Suprapubic skin (tissue), 4 donors: ENCODE data around the gene ROBO1. TPM values are rescaled to one million over a fixed set of nuclear protein-coding genes. Genes with fewer than 3 reads are reported as not detected.

Experiments used
- DNase-seq, 2 donors: peaks; one replicate each; pipeline ENCODE4 v3.0.0-alpha.2; 2019; ENCODE audit warnings: low spot score in 2 of 2
- H3K27ac ChIP-seq: fragments of 200-600 bp; sonication (generic); one replicate; pipeline ENCODE4 v1.5.1; 2019
- H3K27me3 ChIP-seq: fragments of 200-600 bp; sonication (generic); one replicate; pipeline ENCODE4 v1.5.1; 2019
- H3K36me3 ChIP-seq: fragments of 200-600 bp; sonication (generic); one replicate; pipeline ENCODE4 v1.5.1; 2019
- H3K4me1 ChIP-seq: fragments of 200-600 bp; sonication (generic); one replicate; pipeline ENCODE4 v1.5.1; 2019
- H3K4me3 ChIP-seq: fragments of 200-600 bp; sonication (generic); one replicate; pipeline ENCODE4 v1.5.1; 2019; ENCODE audit warnings: mild to moderate bottlenecking
- H3K9me3 ChIP-seq: fragments of 200-600 bp; sonication (generic); one replicate; pipeline ENCODE4 v1.5.1; 2019
- CTCF ChIP-seq, 2 donors: fragments of 200-600 bp in 1 of 2; fragments of 450-650 bp in 1 of 2; sonication (generic) in 1 of 2; IDR thresholded peaks; one replicate each; pipeline ENCODE4 v1.5.1; 2016 to 2019; ENCODE audit warnings: antibody characterized with exemption in 2 of 2, mild to moderate bottlenecking in 1 of 2, moderate library complexity in 1 of 2
- EP300 ChIP-seq: sonication (generic); formaldehyde crosslinking; IDR thresholded peaks from one replicate; pipeline ENCODE4 v1.6.1; 2017; ENCODE audit warnings: antibody characterized with exemption
- POLR2A ChIP-seq, 2 donors: fragments of 450-650 bp; IDR thresholded peaks; one replicate each; pipeline ENCODE4 v1.6.1; 2017; ENCODE audit warnings: antibody characterized with exemption in 2 of 2, mild to moderate bottlenecking in 2 of 2, moderate library complexity in 2 of 2
- POLR2AphosphoS5 ChIP-seq, 3 donors: sonication (generic); formaldehyde crosslinking; IDR thresholded peaks; one replicate each; pipeline ENCODE4 v1.6.1; 2017; ENCODE audit warnings: antibody characterized with exemption in 3 of 3
- WGBS: methylation state at CpG from one replicate; pipeline ENCODE4 v1.1.5; 2018; 5-methylcytosine and 5-hydroxymethylcytosine counted together
- total RNA-seq, 4 donors: library from RNA; depleted of rRNA; stranded (reverse); fragments of >200 nt; gene quantifications; one replicate each; pipeline ENCODE4 v1.1.0, GENCODE V29; 2016

The ROBO1 gene
- total RNA-seq, 4 donors from 2014 or later, result 67.7 to 80.3 (median 71.3) TPM

DNA sequence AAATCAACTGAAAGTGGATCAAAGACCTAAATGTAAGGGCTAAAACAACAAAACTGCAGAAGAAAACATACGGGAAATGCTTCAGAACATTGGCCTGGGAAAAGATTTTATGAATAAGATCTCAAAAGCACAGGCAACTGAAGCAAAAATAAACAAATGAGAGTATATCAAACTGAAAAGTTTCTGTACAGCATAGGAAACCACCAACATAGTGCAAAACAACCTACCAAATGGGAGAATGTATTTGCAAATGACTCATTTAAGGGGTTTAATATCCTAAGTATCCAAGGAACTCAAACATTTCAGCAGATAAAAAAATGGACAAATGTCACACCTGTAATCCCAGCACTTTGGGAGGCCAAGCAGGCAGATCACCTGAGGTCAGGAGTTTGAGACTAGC, 489.1 kb downstream of the ROBO1 start:
- 71% methylated on average over 1 of the region's 1 CpG for WGBS
- no peak for TF ChIP-seq CTCF (IDR thresholded peaks at IDR 0.05)

GRCh38 chr3:79268422-79268821, 499.4 kb downstream of the ROBO1 start:
- no peak for TF ChIP-seq CTCF (IDR thresholded peaks at IDR 0.05)
- no peaks in the 10 kb centered on the region for H3K36me3 ChIP-seq
- 95% methylated on average over 4 of the region's 4 CpGs for WGBS
- H3K27ac ChIP-seq, result no peak overlapping the region
- H3K9me3 ChIP-seq, result no peaks in the 10 kb centered on the region
- H3K4me1 ChIP-seq, result no peaks in the 10 kb centered on the region
- H3K27me3 ChIP-seq, result no peaks in the 10 kb centered on the region
- no peak overlapping the region for H3K4me3 ChIP-seq
- DNase-seq, result no peak

More for the DNA sequence above, 489.1 kb downstream of the ROBO1 start:
- no peaks in the 10 kb centered on the region for H3K36me3 ChIP-seq
- no peaks in the 10 kb centered on the region for H3K27me3 ChIP-seq
- no peaks in the 10 kb centered on the region for H3K9me3 ChIP-seq
- no peak for DNase-seq
- H3K4me3 ChIP-seq, result no peak overlapping the region
- H3K27ac ChIP-seq, result no peak overlapping the region
- no peaks in the 10 kb centered on the region for H3K4me1 ChIP-seq

DNA sequence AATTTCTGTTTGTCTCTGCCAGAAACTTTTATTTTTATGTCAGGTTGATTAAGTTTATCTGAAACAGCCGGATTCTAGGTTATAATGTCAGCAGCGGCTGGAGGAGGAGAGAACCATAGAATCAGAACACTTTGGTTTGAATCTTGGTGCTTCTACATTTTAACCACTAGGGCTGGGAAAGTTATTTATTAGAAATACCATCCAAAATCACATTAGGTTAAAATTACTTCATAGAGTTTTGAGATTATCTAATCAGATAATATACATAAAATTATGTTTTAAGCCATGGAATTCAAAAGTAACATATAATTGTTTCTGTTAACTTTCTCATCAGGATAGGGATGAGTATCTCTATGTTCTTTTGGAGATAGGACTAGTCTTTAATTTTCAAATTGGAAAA, 502.9 kb downstream of the ROBO1 start:
- H3K9me3 ChIP-seq, result no peaks in the 10 kb centered on the region
- H3K4me1 ChIP-seq, result no peaks in the 10 kb centered on the region
- H3K27ac ChIP-seq, result no peak overlapping the region
- TF ChIP-seq CTCF (IDR thresholded peaks at IDR 0.05) (no peak), POLR2AphosphoS5 (IDR thresholded peaks at IDR 0.05) (no peak), EP300 (no peak), POLR2A (IDR thresholded peaks at IDR 0.05) (no peak)
- 93% methylated on average over 2 of the region's 2 CpGs for WGBS
- no peaks in the 10 kb centered on the region for H3K27me3 ChIP-seq
- H3K36me3 ChIP-seq, result no peaks in the 10 kb centered on the region
- H3K4me3 ChIP-seq, result no peak overlapping the region
- no peak for DNase-seq

- DNase-seq, result no peak
- WGBS, result 72% methylated on average over 1 of the region's 1 CpG
Measured at GRCh38 chr3:79263423-79263822, 504.4 kb downstream of the ROBO1 start.

GRCh38 chr3:79258479-79258878, 509.3 kb downstream of the ROBO1 start:
- no peak overlapping the region for H3K4me3 ChIP-seq
- no peaks in the 10 kb centered on the region for H3K27me3 ChIP-seq
- no peaks in the 10 kb centered on the region for H3K9me3 ChIP-seq
- no peak overlapping the region for H3K27ac ChIP-seq
- WGBS, result 82% methylated on average over 1 of the region's 1 CpG
- H3K4me1 ChIP-seq, result no peaks in the 10 kb centered on the region
- TF ChIP-seq POLR2AphosphoS5 (IDR thresholded peaks at IDR 0.05), result no peak
- no peak for TF ChIP-seq POLR2A (IDR thresholded peaks at IDR 0.05)
- TF ChIP-seq CTCF (IDR thresholded peaks at IDR 0.05), result no peak
- TF ChIP-seq EP300, result no peak
- no peaks in the 10 kb centered on the region for H3K36me3 ChIP-seq
- no peak for DNase-seq

More at GRCh38 chr3:79263423-79263822, 504.4 kb downstream of the ROBO1 start:
- no peak overlapping the region for H3K4me3 ChIP-seq
- TF ChIP-seq POLR2A (IDR thresholded peaks at IDR 0.05) (no peak), POLR2AphosphoS5 (IDR thresholded peaks at IDR 0.05) (no peak), EP300 (no peak), CTCF (IDR thresholded peaks at IDR 0.05) (no peak)
- no peak overlapping the region for H3K27ac ChIP-seq
- no peaks in the 10 kb centered on the region for H3K36me3 ChIP-seq
- H3K27me3 ChIP-seq, result no peaks in the 10 kb centered on the region
- no peaks in the 10 kb centered on the region for H3K9me3 ChIP-seq
- H3K4me1 ChIP-seq, result no peaks in the 10 kb centered on the region
